Measurements from ENCODE around the gene PERM1. TPM values are rescaled to one million over a fixed set of nuclear protein-coding genes. Genes with fewer than 3 reads are reported as not detected.
A peak's percentile ranks its signal among the peaks of the same experiment; 100 is the strongest.

The PERM1 gene
- total RNA-seq, 4 donors from 2014 or later, result 0.39 to 1.9 (median 1.4) TPM; not detected in 1

- no peaks in the 10 kb centered on the region for H3K36me3 ChIP-seq
- H3K9me3 ChIP-seq, result no peaks in the 10 kb centered on the region
- ATAC-seq, result peak; percentile 21
- peaks cover 92% of the 10 kb centered on the region for H3K27me3 ChIP-seq
- WGBS, 2 donors (ENCODE audit: low coverage in 1 of 2), result no CpG with 5 or more reads among the region's 15 CpGs
- no peak overlapping the region for H3K4me3 ChIP-seq
- peaks cover 0 to 60% (median 41%) of the 10 kb centered on the region in 3 donors for H3K4me1 ChIP-seq
- TF ChIP-seq EP300 (IDR thresholded peaks at IDR 0.05) (no peak), CTCF (IDR thresholded peaks at IDR 0.05) (peak in 3 of 4 experiments; percentile 34 to 49 (median 49))
- H3K27ac ChIP-seq, result no peak overlapping the region
These were observed 43.7 kb downstream of the PERM1 start for GRCh38 chr1:938088-938683.

- Histone ChIP-seq H3K27me3 (peaks cover 92% of the 10 kb centered on the region), H3K36me3 (no peaks in the 10 kb centered on the region), H3K27ac (no peak overlapping the region), H3K4me1 (peaks cover 0 to 54% (median 34%) of the 10 kb centered on the region in 3 donors), H3K4me3 (no peak overlapping the region), H3K9me3 (no peaks in the 10 kb centered on the region)
- TF ChIP-seq CTCF (IDR thresholded peaks at IDR 0.05), result no peak
- no peak for TF ChIP-seq POLR2AphosphoS5 (IDR thresholded peaks at IDR 0.05)
- no peak for TF ChIP-seq EP300 (IDR thresholded peaks at IDR 0.05)
- no peak for TF ChIP-seq POLR2A (IDR thresholded peaks at IDR 0.05)
- no peak for ATAC-seq
- WGBS, 2 donors (ENCODE audit: low coverage in 1 of 2), result no CpG with 5 or more reads among the region's 16 CpGs
These were observed 44.4 kb downstream of the PERM1 start for GRCh38 chr1:937521-937920.

GRCh38 chr1:936348-937264 lies 45.3 kb downstream of the PERM1 start:
- no peak for ATAC-seq
- H3K27ac ChIP-seq, result no peak overlapping the region
- peaks cover 0 to 45% (median 25%) of the 10 kb centered on the region in 3 donors for H3K4me1 ChIP-seq
- 20% methylated on average over 1 of the region's 45 CpGs; no CpG with 5 or more reads in 1 of the 2 donors for WGBS, 2 donors (ENCODE audit: low coverage in 1 of 2)
- no peaks in the 10 kb centered on the region for H3K9me3 ChIP-seq
- peaks cover 92% of the 10 kb centered on the region for H3K27me3 ChIP-seq
- H3K36me3 ChIP-seq, result no peaks in the 10 kb centered on the region
- no peak overlapping the region for H3K4me3 ChIP-seq
- no peak for TF ChIP-seq POLR2AphosphoS5 (IDR thresholded peaks at IDR 0.05)
- TF ChIP-seq EP300 (IDR thresholded peaks at IDR 0.05), result no peak
- TF ChIP-seq POLR2A (IDR thresholded peaks at IDR 0.05), result no peak
- TF ChIP-seq CTCF (IDR thresholded peaks at IDR 0.05), result no peak

GRCh38 chr1:935751-936231 lies 46.1 kb downstream of the PERM1 start:
- Histone ChIP-seq H3K4me1 (peaks cover 0 to 37% (median 17%) of the 10 kb centered on the region in 3 donors), H3K9me3 (no peaks in the 10 kb centered on the region), H3K27ac (no peak overlapping the region), H3K4me3 (no peak overlapping the region), H3K36me3 (no peaks in the 10 kb centered on the region), H3K27me3 (peaks cover 92% of the 10 kb centered on the region)
- ATAC-seq, result no peak
- 13 to 80% methylated on average over 1 to 3 of the region's 30 CpGs for whole genome bisulfite sequencing, 2 donors (ENCODE audit: low coverage in 1 of 2)
- TF ChIP-seq EP300 (IDR thresholded peaks at IDR 0.05) (no peak), POLR2A (IDR thresholded peaks at IDR 0.05) (no peak), POLR2AphosphoS5 (IDR thresholded peaks at IDR 0.05) (no peak), CTCF (IDR thresholded peaks at IDR 0.05) (no peak)

Data from gastroesophageal sphincter (tissue), 4 donors.